Liver (tissue), 3 donors: ENCODE measurements around the gene ARCN1.
A peak's percentile ranks its signal among the peaks of the same experiment; 100 is the strongest.

Source experiments
- FOXA1 ChIP-seq: IDR thresholded peaks from 2 replicates; pipeline ENCODE4 v1.6.1; 2016; ENCODE audit warnings: antibody characterized with exemption
- HNF4G ChIP-seq: IDR thresholded peaks from 2 replicates; pipeline ENCODE4 v1.6.1; 2016; ENCODE audit warnings: antibody characterized with exemption
- JUND ChIP-seq, 2 donors: IDR thresholded peaks; 2 replicates each; pipeline ENCODE4 v1.6.1; 2016; ENCODE audit warnings: antibody characterized with exemption in 2 of 2
- RXRA ChIP-seq, 2 donors: IDR thresholded peaks; 2 replicates each; pipeline ENCODE4 v1.6.1; 2017 to 2018; ENCODE audit warnings: antibody characterized with exemption in 2 of 2, mild to moderate bottlenecking in 1 of 2
- SP1 ChIP-seq: IDR thresholded peaks from 2 replicates; pipeline ENCODE4 v1.6.1; 2018; ENCODE audit warnings: antibody characterized with exemption, mild to moderate bottlenecking
- TAF1 ChIP-seq: conservative IDR thresholded peaks from 2 replicates; pipeline ENCODE4 v1.6.1; 2016; ENCODE audit warnings: antibody characterized with exemption, mild to moderate bottlenecking
- YY1 ChIP-seq: IDR thresholded peaks from 2 replicates; pipeline ENCODE4 v1.6.1; 2016; ENCODE audit warnings: antibody characterized with exemption, mild to moderate bottlenecking
- TF ChIP-seq, protein P1 (sequence below): fragments of 150-350 bp; IDR thresholded peaks from 2 replicates; pipeline ENCODE4 v1.5.1; 2017; ENCODE audit warnings: improper control_type of control experiment, low read depth, low read length; ENCODE audit not compliant: missing input control
- TF ChIP-seq, protein P2 (sequence below): IDR thresholded peaks from 2 replicates; pipeline ENCODE4 v1.6.1; 2016; ENCODE audit warnings: antibody characterized with exemption
- TF ChIP-seq, protein P3 (sequence below): IDR thresholded peaks from 2 replicates; pipeline ENCODE4 v1.6.1; 2016; ENCODE audit warnings: antibody characterized with exemption
- donor health status: healthy.
- donor health status: healthy.

DNA sequence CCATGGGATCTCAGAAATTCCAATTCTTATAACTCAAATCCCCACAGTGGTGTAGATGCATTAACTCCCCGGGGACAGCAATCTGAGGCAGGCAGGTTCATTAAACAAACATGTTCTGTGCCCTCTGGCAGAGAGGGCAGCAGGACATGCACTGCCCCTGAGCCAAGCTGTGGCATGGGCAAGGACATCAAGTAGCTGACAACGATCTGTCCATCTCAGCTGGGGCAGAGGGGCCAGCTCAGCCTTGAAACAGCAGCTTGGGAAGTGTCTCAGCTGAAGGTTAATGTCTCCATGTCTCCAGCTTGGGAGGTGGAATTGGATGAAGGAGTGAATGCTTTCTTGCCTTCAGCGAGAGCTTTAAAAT is 27.6 kb upstream of the ARCN1 start:
- TF ChIP-seq, protein P1, sequence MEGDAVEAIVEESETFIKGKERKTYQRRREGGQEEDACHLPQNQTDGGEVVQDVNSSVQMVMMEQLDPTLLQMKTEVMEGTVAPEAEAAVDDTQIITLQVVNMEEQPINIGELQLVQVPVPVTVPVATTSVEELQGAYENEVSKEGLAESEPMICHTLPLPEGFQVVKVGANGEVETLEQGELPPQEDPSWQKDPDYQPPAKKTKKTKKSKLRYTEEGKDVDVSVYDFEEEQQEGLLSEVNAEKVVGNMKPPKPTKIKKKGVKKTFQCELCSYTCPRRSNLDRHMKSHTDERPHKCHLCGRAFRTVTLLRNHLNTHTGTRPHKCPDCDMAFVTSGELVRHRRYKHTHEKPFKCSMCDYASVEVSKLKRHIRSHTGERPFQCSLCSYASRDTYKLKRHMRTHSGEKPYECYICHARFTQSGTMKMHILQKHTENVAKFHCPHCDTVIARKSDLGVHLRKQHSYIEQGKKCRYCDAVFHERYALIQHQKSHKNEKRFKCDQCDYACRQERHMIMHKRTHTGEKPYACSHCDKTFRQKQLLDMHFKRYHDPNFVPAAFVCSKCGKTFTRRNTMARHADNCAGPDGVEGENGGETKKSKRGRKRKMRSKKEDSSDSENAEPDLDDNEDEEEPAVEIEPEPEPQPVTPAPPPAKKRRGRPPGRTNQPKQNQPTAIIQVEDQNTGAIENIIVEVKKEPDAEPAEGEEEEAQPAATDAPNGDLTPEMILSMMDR = no peak
- TF ChIP-seq TAF1 (no peak), JUND (IDR thresholded peaks at IDR 0.05) (no peak), SP1 (peak; percentile 90), FOXA1 (peak; percentile 57), HNF4G (peak; percentile 62), RXRA (IDR thresholded peaks at IDR 0.05) (peak; percentile 75 to 84), YY1 (peak; percentile 40)
- TF ChIP-seq, protein P2, sequence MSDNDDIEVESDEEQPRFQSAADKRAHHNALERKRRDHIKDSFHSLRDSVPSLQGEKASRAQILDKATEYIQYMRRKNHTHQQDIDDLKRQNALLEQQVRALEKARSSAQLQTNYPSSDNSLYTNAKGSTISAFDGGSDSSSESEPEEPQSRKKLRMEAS = no peak
- TF ChIP-seq, protein P3, sequence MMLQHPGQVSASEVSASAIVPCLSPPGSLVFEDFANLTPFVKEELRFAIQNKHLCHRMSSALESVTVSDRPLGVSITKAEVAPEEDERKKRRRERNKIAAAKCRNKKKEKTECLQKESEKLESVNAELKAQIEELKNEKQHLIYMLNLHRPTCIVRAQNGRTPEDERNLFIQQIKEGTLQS = no peak
